Hematopoietic multipotent progenitor cell treated with erythropoietin and hydrocortisone succinate and interleukin-3 and kit ligand, for 17 days (in vitro differentiated cells): ENCODE data around the gene CTSD.
"Not testable (repeated sequence)": the region's sequence is repeated elsewhere in the genome, so short reads cannot be mapped to it uniquely, and the experiment has no call there.

Experiments
- DNase-seq: peaks from one replicate; pipeline ENCODE4 v3.0.0-alpha.2; 2015; ENCODE audit warnings: low spot score

CTSD gene

DNA sequence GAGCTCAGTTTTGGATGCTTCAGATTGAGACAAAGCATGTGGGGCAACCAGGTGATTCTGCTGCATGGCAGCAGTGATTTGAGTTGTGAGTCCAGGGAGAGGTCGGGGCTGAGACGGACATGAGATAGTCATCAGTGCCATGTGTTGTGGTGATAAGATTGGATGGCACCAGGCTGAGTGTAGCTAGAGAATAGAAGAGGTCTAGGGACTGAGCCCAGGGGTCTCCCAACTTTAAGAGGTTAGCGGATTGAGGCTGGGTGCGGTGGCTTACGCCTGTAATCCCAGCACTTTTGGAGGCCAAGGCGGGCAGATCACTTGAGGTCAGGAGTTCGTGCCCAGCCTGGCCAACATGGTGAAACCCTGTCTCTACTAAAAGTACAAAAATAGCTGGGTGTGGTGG is 6.3 kb upstream of the CTSD start:
- no peak for DNase-seq

DNA sequence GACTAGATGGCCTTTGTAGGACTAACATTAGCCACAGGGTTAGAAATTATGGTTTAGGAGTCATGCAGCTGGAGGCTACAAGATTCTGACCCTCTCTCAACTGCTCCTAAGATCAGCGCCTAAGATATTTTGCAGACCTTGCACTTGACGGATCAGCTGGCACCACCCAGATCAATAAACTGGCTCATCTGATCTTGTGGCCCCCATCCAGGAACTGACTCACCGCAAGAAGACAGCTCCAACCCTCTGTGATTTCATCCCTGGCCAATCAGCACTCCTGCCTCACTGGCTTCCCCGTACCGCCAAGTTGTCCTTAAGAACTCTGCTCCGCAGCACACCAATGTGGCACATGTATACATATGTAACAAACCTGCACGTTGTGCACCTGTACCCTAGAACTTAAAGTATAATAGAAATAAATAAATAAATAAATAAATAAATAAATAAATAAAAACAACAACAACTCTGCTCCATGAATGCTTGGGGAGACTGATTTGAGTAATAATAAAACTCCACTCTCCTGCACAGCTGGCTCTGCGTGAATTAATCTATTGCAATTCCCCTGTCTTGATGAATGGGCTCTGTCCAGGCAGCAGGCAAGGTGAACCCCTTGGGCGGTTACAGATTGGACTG is 5.7 kb upstream of the CTSD start:
- not testable (repeated sequence) for DNase-seq

GRCh38 chr11:1768141-1768469 is 4.4 kb upstream of the CTSD start:
- no peak for DNase-seq

DNA sequence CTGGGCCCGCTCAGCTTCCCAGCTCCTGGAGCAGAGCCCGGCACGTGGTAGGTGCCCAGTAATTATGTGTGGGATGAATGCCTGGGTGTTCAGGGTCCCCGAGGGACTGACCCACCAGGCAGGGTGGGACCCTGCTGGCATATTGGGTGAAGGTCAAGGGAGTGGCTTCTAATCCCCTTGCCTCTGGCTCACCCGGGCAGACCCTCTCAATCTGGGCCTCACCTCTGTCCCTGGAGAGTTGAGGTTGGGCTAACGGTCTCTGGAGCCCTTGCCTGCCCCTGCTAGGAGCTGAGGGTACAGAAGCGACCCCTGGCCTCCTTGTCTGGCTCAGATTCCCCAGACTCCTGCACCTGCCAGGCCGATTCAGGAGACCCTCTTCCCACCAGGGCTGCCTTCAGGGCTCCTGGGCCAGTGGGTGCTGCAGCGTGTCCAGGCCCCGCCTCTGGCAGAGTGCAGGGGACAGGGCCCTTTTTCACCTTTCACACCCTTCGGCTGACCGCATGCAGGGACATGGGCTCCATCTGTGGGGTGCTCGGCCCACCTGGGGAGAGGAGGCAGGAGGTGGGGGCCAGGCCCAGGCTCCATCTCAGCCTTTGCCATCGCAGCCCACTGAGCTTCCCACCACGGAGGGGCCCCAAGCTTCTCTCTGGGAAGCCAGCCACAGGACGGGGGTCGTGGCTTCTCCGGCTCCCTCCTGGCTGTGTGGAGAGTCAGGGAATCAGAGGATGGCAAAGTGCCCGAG is 3.8 kb upstream of the CTSD start:
- DNase-seq: no peak

DNA sequence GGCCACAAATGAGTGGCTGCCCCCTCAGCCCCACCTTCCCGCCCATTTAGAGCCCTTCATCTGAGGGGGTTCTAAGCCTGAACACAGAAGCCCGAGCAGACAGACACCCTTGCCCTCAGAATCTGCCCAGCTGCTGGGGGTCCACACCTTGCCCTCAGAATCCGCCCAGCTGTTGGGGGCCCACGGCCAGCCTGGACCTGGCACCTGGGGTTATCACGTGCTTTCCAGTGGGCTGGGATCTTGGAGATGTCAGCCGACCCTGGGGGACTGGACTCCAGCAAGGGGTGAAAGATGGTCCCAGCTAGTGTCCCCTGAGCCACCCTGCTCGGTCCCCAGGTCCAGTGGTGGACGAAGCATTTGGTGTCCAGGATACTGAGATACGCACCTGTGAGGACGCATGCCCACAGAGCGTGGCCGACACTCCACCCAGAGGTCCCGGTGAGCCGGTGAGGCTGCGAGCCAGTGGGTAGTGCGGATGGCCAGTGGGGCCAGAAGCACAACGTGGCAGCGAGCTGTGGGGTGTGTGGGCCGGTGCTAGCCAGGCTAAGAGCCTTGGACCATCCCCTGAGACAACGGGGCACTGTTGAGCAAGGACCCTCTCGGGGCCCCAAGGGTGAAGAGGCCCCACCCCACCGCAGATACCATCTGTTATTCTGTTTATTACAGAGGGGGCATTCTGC is 3.1 kb upstream of the CTSD start:
- no peak for DNase-seq

DNA sequence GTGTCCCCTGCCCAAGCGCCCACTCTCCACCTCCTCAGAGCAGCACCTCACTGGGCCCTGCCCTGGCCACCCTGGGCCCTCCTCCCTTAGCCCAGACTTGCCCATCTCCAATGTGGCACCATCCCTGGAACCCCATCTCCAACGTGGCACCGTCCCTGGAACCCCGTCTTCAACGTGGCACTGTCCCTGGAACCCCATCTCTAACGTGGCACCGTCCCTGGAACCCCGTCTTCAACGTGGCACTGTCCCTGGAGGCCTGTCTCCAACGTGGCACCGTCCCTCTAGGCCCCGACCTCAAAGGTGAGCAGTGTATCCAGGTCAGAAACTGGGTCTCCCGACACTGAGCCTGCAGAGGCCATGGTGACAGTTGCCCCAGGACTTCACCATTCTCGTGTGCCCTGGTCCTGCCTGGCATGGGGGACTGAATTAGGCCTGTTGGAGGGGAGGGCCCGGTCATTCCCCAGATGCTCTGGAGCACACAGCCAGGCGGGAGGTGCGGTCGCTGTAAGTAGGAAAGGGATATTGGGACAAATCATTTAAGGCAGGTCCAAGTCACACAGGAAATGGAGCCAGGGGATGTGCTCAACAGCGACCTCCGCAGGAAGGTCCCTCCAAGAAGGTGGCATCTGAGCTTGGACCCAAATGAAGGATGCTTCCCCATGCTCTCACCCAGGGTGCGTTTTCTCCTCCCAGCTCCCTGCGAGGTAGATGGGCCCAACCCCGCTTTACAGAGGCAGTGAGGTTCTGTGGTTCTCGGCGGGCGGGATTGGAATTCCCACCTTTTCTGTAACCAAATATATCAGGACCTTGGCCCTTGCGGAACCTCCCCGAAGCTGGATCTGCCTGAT is 2.4 kb upstream of the CTSD start:
- DNase-seq: peak; percentile 43

DNA sequence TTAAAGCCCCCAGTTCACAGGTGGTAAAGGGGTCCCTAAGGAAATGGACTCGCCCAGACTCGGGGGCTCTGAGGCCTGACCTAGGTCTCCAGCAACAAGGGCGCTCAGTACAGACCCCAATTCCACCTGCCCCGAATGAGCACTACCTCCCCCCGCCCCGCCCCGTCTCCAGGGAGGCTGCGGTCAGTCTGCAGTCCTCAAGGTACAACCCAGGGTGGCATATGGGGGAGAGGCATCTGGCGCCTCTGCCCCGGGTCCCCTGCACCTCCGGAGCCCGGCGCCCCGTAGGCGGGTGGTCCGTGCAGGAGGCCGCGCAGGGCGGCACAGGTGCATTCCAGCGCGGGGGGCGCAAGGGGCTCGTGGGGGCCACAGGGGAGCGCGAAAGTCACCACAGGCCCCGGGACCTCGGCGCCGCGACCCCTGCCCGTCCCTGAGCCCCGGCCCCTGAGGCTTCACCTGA is 361 bp downstream of the CTSD start:
- no peak for DNase-seq

- peak; percentile 80 for DNase-seq
Observed at GRCh38 chr11:1762537-1763302, 1.0 kb downstream of the CTSD start.

GRCh38 chr11:1761857-1762536 is 1.7 kb downstream of the CTSD start:
- DNase-seq: no peak

DNA sequence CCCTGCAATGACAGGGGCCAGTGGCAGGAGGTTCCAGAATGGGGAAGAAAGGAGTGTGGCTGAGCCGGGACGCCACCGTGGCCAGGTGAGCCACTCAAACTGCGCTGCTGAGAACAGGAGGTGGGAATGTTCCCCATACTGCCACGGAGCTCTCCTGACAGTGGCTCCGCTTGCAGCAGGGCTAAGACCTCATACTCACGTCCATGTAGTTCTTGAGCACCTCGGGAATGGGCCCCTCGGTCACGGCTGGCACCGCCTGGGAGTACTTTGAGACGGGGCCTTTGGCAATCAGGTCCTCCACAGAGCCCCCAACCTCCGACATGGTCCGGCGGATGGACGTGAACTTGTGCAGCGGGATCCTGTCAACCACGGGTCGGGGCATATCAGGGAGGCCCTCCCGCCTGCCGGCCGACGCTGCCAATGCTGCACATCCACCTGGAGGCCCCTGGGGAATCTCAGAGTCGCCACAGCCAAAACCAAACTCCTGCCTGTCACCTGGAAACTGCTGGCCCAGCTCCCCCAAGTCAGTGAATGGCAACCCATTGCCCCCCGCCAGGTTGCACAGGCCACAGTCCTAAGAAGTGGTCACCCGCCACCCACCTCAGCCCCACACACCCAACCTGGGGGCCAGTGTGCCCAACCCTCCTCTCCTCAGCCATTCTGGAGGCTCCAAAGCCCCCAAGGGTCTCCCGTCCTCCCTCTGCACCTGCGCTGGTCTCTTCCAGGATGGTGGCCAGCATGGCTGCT is 2.4 kb downstream of the CTSD start:
- DNase-seq: no peak

DNA sequence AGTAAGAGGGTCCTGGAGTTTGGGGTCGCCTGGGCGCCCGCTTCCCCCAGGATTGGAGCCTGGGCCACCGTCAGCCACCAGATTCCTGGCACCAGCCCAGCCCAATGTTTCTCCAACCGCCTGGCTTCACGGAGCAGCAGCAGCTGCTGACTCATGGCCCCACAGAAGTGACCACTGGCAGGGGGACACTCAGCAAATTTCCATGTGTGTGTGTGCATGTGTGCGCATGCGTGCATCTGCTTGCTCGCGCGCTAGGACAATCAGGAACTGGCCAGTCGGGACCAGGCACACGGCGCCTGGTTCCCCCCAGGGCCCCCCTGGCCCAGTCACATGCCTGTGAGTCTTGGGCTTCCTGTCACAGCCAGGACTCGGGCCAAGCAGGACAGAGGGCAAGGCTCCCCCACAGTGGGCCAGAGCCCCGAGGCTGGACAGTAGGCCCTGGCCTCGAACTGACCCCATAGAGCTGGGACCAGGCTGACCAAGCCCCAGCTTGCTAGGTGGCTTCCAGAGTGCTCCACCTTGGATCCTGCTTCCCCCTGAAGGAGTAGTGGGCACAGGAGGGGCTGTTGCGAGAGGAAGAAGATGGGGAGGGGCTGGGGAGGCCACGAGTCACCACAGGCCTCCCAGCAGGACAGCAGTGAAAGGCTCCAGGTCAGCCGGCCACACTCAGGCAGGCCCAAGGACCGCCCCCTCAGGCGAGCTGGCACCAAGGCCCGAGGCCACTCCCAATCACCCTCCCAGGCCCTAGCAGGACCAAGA is 3.2 kb downstream of the CTSD start:
- peak; percentile 53 for DNase-seq

- DNase-seq: no peak
Observed at GRCh38 chr11:1759851-1760220, 3.9 kb downstream of the CTSD start.

- no peak for DNase-seq
Observed at GRCh38 chr11:1759151-1759850, 4.4 kb downstream of the CTSD start.

- no peak for DNase-seq
Observed at GRCh38 chr11:1758611-1759150, 5.0 kb downstream of the CTSD start.

DNA sequence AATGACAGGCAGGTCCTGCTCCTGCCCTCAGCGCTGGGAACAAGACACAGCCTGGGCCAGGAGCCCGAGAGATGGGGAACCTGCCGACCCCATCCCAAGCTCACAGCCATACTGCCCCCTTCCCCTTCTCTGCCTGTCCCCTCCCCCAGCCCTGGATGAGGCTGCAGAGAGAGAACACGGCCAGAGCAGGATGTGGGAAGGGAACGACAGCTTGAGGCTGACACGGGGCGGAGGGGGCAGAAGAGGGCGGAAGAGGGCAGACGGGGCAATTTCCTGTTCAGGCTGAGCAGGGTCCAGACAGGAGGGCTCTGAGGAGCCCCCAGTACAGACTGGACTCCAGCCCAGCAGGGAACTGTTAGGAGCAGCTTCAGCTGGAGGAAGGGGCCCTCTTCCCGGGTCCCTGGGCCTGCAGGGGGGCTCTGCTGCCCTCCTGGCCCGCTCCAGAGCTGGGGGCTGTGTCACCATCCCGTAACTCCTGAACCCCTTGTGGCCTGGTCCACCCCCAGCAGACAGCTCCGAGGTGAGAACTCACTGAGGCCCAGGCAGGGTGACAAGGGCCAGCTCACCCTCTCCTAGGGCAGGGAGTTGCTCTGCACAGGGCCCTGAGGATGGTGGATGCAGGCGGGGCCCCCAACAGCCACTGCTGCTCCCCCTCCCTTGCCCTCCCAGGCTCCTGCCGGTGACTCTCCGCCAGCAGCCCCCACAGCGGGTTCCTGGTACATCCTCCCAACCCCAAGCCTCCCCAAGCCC is 5.7 kb downstream of the CTSD start:
- no peak for DNase-seq

GRCh38 chr11:1756791-1757771 is 6.6 kb downstream of the CTSD start:
- DNase-seq: no peak
